Measurements from ENCODE around the gene IQSEC1.

The IQSEC1 gene

DNA sequence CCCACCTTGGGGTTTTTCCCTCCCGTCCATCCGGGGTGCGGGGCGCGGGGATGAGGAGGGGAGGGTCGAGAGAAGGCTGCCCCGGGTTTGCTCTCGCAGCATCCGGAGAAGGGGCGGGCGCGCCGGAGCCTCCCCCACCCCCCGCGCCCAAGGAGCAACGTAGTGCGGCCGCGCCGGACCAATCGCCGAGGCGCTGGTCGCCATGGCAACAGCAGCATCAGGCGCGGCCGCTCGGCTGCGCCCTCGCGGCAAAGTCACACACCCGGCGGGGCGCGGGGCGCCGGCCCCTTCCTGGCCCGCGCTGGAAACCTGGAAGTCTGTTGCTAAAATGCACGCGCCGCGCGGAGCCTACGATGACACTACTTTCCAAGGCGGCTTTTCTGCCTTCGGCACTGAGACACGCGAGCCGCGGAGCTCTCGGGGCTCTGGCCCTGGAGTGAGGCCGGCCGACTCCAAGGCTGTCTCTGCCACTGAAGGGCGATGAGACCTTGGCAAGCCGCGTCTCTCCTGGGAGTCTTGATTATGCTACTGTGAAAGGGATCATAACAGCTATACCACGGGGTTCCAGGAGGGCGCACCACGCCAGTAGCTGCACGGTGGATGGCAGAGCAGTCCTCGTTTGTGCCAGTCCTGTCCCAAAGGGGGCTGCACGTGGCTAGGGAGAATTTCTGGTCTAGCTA, at the start of gene IQSEC1:
Gene IQSEC1, minus strand, starts transcription at position 104 of the 680 bp plus-strand sequence. CDS start 415 bp downstream, outside the sequence.
- TF ChIP-seq NFIC (IDR thresholded peaks at IDR 0.05) (no peak), RAD21 (IDR thresholded peaks at IDR 0.05; ENCODE audit: low read depth) (no peak), CREB1 (IDR thresholded peaks at IDR 0.05; ENCODE audit: low read depth) (no peak), EGR1 (IDR thresholded peaks at IDR 0.05) (no peak), TAF1 (IDR thresholded peaks at IDR 0.05; ENCODE audit: low read depth) (no peak), CEBPB (IDR thresholded peaks at IDR 0.05) (no peak), YY1 (IDR thresholded peaks at IDR 0.05; ENCODE audit: low read depth) (no peak), FOXM1 (IDR thresholded peaks at IDR 0.05; ENCODE audit: borderline replicate concordance, low read depth) (no peak), EP300 (IDR thresholded peaks at IDR 0.05; ENCODE audit: borderline replicate concordance) (no peak), TCF12 (IDR thresholded peaks at IDR 0.05; ENCODE audit: low read depth) (no peak), ZBTB7A (IDR thresholded peaks at IDR 0.05; ENCODE audit: low read depth) (no peak), TEAD4 (IDR thresholded peaks at IDR 0.05) (no peak)
- TF ChIP-seq, protein P1, sequence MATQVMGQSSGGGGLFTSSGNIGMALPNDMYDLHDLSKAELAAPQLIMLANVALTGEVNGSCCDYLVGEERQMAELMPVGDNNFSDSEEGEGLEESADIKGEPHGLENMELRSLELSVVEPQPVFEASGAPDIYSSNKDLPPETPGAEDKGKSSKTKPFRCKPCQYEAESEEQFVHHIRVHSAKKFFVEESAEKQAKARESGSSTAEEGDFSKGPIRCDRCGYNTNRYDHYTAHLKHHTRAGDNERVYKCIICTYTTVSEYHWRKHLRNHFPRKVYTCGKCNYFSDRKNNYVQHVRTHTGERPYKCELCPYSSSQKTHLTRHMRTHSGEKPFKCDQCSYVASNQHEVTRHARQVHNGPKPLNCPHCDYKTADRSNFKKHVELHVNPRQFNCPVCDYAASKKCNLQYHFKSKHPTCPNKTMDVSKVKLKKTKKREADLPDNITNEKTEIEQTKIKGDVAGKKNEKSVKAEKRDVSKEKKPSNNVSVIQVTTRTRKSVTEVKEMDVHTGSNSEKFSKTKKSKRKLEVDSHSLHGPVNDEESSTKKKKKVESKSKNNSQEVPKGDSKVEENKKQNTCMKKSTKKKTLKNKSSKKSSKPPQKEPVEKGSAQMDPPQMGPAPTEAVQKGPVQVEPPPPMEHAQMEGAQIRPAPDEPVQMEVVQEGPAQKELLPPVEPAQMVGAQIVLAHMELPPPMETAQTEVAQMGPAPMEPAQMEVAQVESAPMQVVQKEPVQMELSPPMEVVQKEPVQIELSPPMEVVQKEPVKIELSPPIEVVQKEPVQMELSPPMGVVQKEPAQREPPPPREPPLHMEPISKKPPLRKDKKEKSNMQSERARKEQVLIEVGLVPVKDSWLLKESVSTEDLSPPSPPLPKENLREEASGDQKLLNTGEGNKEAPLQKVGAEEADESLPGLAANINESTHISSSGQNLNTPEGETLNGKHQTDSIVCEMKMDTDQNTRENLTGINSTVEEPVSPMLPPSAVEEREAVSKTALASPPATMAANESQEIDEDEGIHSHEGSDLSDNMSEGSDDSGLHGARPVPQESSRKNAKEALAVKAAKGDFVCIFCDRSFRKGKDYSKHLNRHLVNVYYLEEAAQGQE (IDR thresholded peaks at IDR 0.05; ENCODE audit: low read depth): no peak
- TF ChIP-seq, protein P2, sequence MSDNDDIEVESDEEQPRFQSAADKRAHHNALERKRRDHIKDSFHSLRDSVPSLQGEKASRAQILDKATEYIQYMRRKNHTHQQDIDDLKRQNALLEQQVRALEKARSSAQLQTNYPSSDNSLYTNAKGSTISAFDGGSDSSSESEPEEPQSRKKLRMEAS (IDR thresholded peaks at IDR 0.05): no peak; the same call in 1 of the 2 replicates
- TF ChIP-seq, protein P3, sequence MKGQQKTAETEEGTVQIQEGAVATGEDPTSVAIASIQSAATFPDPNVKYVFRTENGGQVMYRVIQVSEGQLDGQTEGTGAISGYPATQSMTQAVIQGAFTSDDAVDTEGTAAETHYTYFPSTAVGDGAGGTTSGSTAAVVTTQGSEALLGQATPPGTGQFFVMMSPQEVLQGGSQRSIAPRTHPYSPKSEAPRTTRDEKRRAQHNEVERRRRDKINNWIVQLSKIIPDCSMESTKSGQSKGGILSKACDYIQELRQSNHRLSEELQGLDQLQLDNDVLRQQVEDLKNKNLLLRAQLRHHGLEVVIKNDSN (IDR thresholded peaks at IDR 0.05): no peak

DNA sequence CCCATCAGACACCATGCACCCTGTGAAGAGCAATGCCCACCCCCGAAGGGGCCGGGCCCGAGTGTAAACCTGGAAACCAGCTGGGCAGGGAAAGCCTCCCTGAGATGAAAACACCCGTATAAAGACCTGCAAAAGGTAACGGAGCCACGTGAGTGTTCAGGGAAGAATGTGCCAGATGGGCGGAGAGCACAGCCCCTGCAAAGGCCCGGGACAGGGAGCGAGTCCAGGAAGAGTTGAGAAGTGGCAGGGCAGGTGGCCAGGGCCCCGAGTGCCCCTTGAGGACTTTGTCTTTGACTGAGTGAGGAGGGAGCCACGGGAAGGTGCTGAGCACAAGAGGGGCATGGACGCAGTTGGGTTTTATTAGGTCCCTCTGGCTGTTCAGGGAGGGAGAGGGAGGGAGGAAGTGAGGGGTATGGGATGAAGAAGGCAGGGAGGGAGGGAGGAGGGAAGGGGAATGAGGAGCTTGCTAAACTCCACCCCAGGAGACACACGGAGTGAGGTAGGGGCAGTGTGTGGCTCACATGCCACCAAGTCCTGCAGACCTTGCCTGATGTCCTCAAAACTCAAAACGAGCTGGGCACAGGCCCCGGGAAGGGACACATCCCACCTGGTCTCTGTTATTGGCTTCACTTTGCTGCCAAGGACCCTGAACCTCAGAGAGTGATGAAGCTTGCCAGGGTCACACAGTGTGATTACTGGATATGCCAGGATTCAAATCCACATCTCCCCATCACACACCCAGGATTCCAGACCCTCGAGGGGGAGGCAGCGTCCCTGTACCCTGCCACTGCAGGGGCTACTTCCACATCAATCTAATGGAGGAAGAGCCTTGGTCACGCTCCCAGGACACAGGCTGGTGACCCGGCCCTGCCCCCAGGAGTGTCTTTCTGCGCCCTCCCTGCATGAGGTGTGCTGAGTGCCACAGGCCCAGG, 49.1 kb upstream of the IQSEC1 start:
- TF ChIP-seq FOXM1 (IDR thresholded peaks at IDR 0.05; ENCODE audit: borderline replicate concordance, low read depth): no peak
- TF ChIP-seq TCF12 (IDR thresholded peaks at IDR 0.05; ENCODE audit: low read depth): no peak
- TF ChIP-seq EGR1 (IDR thresholded peaks at IDR 0.05): no peak
- no peak for TF ChIP-seq RAD21 (IDR thresholded peaks at IDR 0.05; ENCODE audit: low read depth)
- TF ChIP-seq TAF1 (IDR thresholded peaks at IDR 0.05; ENCODE audit: low read depth): no peak
- no peak for TF ChIP-seq NFIC (IDR thresholded peaks at IDR 0.05)
- TF ChIP-seq, protein P2 (IDR thresholded peaks at IDR 0.05): no peak
- TF ChIP-seq, protein P3 (IDR thresholded peaks at IDR 0.05): no peak
- TF ChIP-seq YY1 (IDR thresholded peaks at IDR 0.05; ENCODE audit: low read depth): no peak
- TF ChIP-seq, protein P1 (IDR thresholded peaks at IDR 0.05; ENCODE audit: low read depth): no peak
- TF ChIP-seq CREB1 (IDR thresholded peaks at IDR 0.05; ENCODE audit: low read depth): no peak
- no peak for TF ChIP-seq ZBTB7A (IDR thresholded peaks at IDR 0.05; ENCODE audit: low read depth)
- TF ChIP-seq TEAD4 (IDR thresholded peaks at IDR 0.05): no peak
- no peak for TF ChIP-seq CEBPB (IDR thresholded peaks at IDR 0.05)
- no peak for TF ChIP-seq EP300 (IDR thresholded peaks at IDR 0.05; ENCODE audit: borderline replicate concordance)

DNA sequence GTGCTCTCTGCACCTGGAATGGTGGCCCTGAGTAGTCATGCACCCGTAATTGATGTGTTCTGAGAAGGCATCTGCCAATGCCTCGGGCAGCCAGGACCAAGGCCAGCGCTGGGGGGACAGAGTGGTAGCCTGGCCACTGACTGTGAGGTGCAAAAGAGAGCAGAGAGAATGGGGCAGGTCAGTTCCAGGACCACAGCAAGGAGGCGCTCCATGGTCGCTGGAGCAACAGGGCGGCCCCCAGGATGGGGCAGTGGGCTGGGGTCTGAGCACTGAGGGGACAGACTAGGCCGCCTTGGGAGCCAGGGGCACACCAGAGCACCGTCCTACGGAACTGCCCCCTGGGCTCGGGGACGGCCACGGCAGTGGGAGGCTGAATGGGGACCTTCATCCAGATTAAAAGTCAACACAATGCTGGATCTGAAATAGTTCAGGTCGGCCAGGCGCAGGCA, 48.3 kb upstream of the IQSEC1 start:
- TF ChIP-seq, protein P1 (IDR thresholded peaks at IDR 0.05; ENCODE audit: low read depth): peak; percentile 85
- TF ChIP-seq NFIC (IDR thresholded peaks at IDR 0.05): no peak

All from Ishikawa (cell line).